ENCODE measurements around the gene SLC26A6. TPM values are rescaled to one million over a fixed set of nuclear protein-coding genes. Genes with fewer than 3 reads are reported as not detected.

Gene SLC26A6
- total and polyA plus RNA-seq, 7 experiments from 2014 or later = 3.5 to 37.6 (median 21.0) TPM

GRCh38 chr3:48623851-48624547 lies 11.3 kb downstream of the SLC26A6 start:
- intact Hi-C loops (cut with micrococcal nuclease) = no loop called here
- peaks cover 0 to 29% (median 0%) of the 10 kb centered on the region in 3 experiments for H3K36me3 ChIP-seq (ENCODE audit: control insufficient read depth in 2 of 3, insufficient read depth in 3 of 3, low read length in 3 of 3)

GRCh38 chr3:48621461-48621869 lies 13.8 kb downstream of the SLC26A6 start, which contains the start of gene TMEM89:
TMEM89 (minus strand) TSS chr3:48621769; CDS start chr3:48621756, 13 bp downstream.
- H3K4me1 ChIP-seq (ENCODE audit: control insufficient read depth in 2 of 2, insufficient read depth in 2 of 2, low read length in 2 of 2) = peaks cover 0 to 5% of the 10 kb centered on the region in 2 donors
- Mint-ChIP-seq H3K4me3 (no peak within 1 kb of the TSS), H3K36me3 (peaks cover 0 to 25% (median 0%) of the 10 kb centered on the region in 5 donors), H3K9me3 (peaks cover 0 to 25% (median 12%) of the 10 kb centered on the region in 11 donors), H3K27ac (no peak within 1 kb of the TSS), H3K27me3 (no peaks in the 10 kb centered on the region), H3K4me1 (peaks cover 5 to 14% (median 12%) of the 10 kb centered on the region in 7 donors)
- H3K36me3 ChIP-seq (ENCODE audit: control insufficient read depth in 2 of 3, insufficient read depth in 3 of 3, low read length in 3 of 3) = peaks cover 0 to 4% (median 0%) of the 10 kb centered on the region in 3 experiments
- intact Hi-C loops (cut with micrococcal nuclease) = no loop called here
- H3K27ac ChIP-seq (ENCODE audit: low read depth, low read length) = no peak within 1 kb of the TSS
- no peak within 1 kb of the TSS for H3K4me3 ChIP-seq (ENCODE audit: low read length)
- ChIA-PET POLR2A (interaction anchor here (1.2 kb wide), 1 partner anchor 278 kb away, joined by 3 read pairs; no protein-coding TSS in a partner anchor), CTCF (no interaction called here)
- no peak for ATAC-seq
- DNase-seq = no peak
- H3K27me3 ChIP-seq (ENCODE audit: control insufficient read depth in 2 of 2, insufficient read depth in 2 of 2, low read length in 2 of 2) = no peaks in the 10 kb centered on the region
- peaks cover 0 to 15% (median 0%) of the 10 kb centered on the region in 3 experiments for H3K9me3 ChIP-seq (ENCODE audit: control insufficient read depth in 2 of 3, low read length in 3 of 3)

More at GRCh38 chr3:48623851-48624547, 11.3 kb downstream of the SLC26A6 start:
- Mint-ChIP-seq H3K9me3 (peaks cover 0 to 4% (median 0%) of the 10 kb centered on the region in 11 donors), H3K4me3 (no peak overlapping the region), H3K27me3 (no peaks in the 10 kb centered on the region), H3K36me3 (peaks cover 0 to 19% (median 6%) of the 10 kb centered on the region in 5 donors), H3K4me1 (peaks cover 5 to 14% (median 12%) of the 10 kb centered on the region in 7 donors), H3K27ac (peak overlapping the region in 2 of 9 donors; percentile 18 to 83)
- ChIA-PET CTCF (interaction anchor here (0.6 to 1.1 kb wide), 3 partner anchors 11 to 1100 kb away, joined by 3 to 5 read pairs (median 3); partner anchors contain the start of gene SLC26A6), POLR2A (interaction anchor here (1.4 kb wide), 1 partner anchor 12 kb away, joined by 3 read pairs; no protein-coding TSS in a partner anchor)
- Histone ChIP-seq H3K4me1 (ENCODE audit: control insufficient read depth in 2 of 2, insufficient read depth in 2 of 2, low read length in 2 of 2) (peaks cover 0 to 5% of the 10 kb centered on the region in 2 donors), H3K4me3 (ENCODE audit: low read length) (no peak overlapping the region), H3K9me3 (ENCODE audit: control insufficient read depth in 2 of 3, low read length in 3 of 3) (no peaks in the 10 kb centered on the region), H3K27ac (ENCODE audit: low read depth, low read length) (no peak overlapping the region), H3K27me3 (ENCODE audit: control insufficient read depth in 2 of 2, insufficient read depth in 2 of 2, low read length in 2 of 2) (no peaks in the 10 kb centered on the region)
- ATAC-seq (no peak), DNase-seq (no peak)

DNA sequence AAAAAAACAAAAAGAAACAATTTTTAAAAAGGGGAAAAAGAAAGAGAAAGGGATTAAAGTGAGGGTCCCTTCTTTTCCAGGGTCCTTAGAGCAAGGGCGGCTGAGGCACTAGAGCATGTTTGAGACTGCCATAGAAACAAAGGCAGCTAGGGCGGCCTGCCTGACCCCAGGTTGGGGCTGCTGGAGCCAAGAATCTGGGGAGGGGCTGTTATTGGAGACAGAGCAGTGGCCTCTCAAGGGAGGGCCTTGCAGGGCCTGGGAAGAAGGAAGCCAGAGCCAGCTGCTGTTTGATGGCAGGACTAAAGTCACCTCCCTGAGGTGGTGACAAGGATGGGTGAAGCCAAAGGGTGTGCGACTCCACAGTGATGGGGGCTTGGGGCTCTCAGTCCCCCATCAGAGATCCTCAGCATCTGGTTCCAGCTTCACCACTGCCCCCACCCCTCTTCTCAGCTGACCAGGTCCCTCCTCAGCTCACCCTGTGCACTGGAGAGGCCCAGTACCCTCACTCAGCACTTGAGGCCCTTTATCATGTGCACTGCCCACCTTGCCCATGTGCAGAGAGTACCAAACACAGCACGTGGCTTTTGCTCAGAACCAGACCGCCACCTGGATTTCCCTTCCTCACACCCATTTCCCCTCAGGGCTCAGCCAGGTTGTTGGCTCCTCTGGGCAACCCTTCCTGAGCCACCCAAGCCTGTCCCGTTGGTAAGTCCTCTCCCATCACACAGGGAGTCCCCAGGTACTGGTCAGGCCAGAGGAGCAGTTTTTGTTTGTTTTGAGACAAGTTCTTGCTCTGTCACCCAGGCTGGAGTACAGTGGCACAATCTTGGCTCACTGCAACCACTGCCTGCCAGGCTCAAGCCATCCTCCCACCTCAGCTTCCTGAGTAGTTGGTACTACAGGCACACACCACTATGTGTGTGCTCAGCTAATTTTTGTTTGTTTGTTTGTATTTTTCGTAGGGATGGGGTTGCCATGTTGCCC lies 15.4 kb downstream of the SLC26A6 start:
- CTCF ChIA-PET = no interaction called here
- DNase-seq (no peak), ATAC-seq (no peak)
- Mint-ChIP-seq H3K36me3 (peaks cover 0 to 24% (median 0%) of the 10 kb centered on the region in 5 donors), H3K4me3 (no peak overlapping the region), H3K27me3 (no peaks in the 10 kb centered on the region), H3K4me1 (peaks cover 5 to 11% (median 10%) of the 10 kb centered on the region in 7 donors), H3K9me3 (peaks cover 0 to 25% (median 12%) of the 10 kb centered on the region in 11 donors), H3K27ac (no peak overlapping the region)
- H3K9me3 ChIP-seq (ENCODE audit: control insufficient read depth in 2 of 3, low read length in 3 of 3) = peaks cover 0 to 15% (median 0%) of the 10 kb centered on the region in 3 experiments
- H3K36me3 ChIP-seq (ENCODE audit: control insufficient read depth in 2 of 3, insufficient read depth in 3 of 3, low read length in 3 of 3) = no peaks in the 10 kb centered on the region
- POLR2A ChIA-PET = no interaction called here
- H3K4me1 ChIP-seq (ENCODE audit: control insufficient read depth in 2 of 2, insufficient read depth in 2 of 2, low read length in 2 of 2) = peaks cover 0 to 5% of the 10 kb centered on the region in 2 donors
- no peak overlapping the region for H3K4me3 ChIP-seq (ENCODE audit: low read length)
- H3K27ac ChIP-seq (ENCODE audit: low read depth, low read length) = no peak overlapping the region
- H3K27me3 ChIP-seq (ENCODE audit: control insufficient read depth in 2 of 2, insufficient read depth in 2 of 2, low read length in 2 of 2) = no peaks in the 10 kb centered on the region
- intact Hi-C loops (cut with micrococcal nuclease) = no loop called here

DNA sequence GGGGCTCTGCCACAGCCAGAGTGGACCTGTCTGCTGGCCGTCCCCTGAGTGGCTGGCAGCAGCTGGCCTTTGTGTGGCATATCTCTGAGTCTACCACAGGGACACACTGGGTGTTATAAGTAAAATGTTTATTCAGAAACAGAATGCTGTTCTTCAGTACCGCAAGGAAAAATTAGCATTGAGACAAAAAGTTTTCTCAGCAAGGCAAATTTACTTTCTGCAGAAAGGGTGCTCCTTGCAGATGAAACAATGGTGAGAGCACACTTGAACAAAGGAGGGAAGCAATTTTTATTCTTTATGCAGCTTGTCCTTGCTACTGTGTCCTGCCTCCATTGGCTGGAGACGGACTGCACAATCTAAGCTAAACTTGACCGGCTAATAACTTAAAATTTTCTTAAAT lies 17.7 kb downstream of the SLC26A6 start:
- Mint-ChIP-seq H3K27me3 (no peaks in the 10 kb centered on the region), H3K9me3 (peaks cover 0 to 25% (median 12%) of the 10 kb centered on the region in 11 donors), H3K4me1 (peaks cover 0 to 11% (median 0%) of the 10 kb centered on the region in 7 donors), H3K4me3 (no peak overlapping the region), H3K36me3 (peaks cover 0 to 22% (median 0%) of the 10 kb centered on the region in 5 donors), H3K27ac (no peak overlapping the region)
- intact Hi-C loops (cut with micrococcal nuclease) = no loop called here
- H3K36me3 ChIP-seq (ENCODE audit: control insufficient read depth in 2 of 3, insufficient read depth in 3 of 3, low read length in 3 of 3) = no peaks in the 10 kb centered on the region
- CTCF ChIA-PET = no interaction called here
- no peak overlapping the region for H3K27ac ChIP-seq (ENCODE audit: low read depth, low read length)
- no peaks in the 10 kb centered on the region for H3K4me1 ChIP-seq (ENCODE audit: control insufficient read depth in 2 of 2, insufficient read depth in 2 of 2, low read length in 2 of 2)
- H3K27me3 ChIP-seq (ENCODE audit: control insufficient read depth in 2 of 2, insufficient read depth in 2 of 2, low read length in 2 of 2) = no peaks in the 10 kb centered on the region
- ATAC-seq = no peak
- DNase-seq = no peak
- peaks cover 0 to 15% (median 0%) of the 10 kb centered on the region in 3 experiments for H3K9me3 ChIP-seq (ENCODE audit: control insufficient read depth in 2 of 3, low read length in 3 of 3)
- POLR2A ChIA-PET = no interaction called here
- H3K4me3 ChIP-seq (ENCODE audit: low read length) = no peak overlapping the region

GRCh38 chr3:48614044-48614443 lies 21.2 kb downstream of the SLC26A6 start:
- H3K27me3 ChIP-seq (ENCODE audit: control insufficient read depth in 2 of 2, insufficient read depth in 2 of 2, low read length in 2 of 2) = no peaks in the 10 kb centered on the region
- H3K4me3 Mint-ChIP-seq = peak overlapping the region in 1 of 10 donors; percentile 3
- no peak overlapping the region for H3K4me3 ChIP-seq (ENCODE audit: low read length)
- ATAC-seq (peak; percentile 24), DNase-seq (no peak)
- H3K4me1 ChIP-seq (ENCODE audit: control insufficient read depth in 2 of 2, insufficient read depth in 2 of 2, low read length in 2 of 2) = no peaks in the 10 kb centered on the region
- POLR2A ChIA-PET = interaction anchor here (0.6 kb wide), 1 partner anchor 351 kb away, joined by 3 read pairs; no protein-coding TSS in a partner anchor
- peaks cover 0 to 19% (median 5%) of the 10 kb centered on the region in 7 donors for H3K4me1 Mint-ChIP-seq
- H3K27ac Mint-ChIP-seq = peak overlapping the region in 1 of 9 donors; percentile 61
- intact Hi-C loops (cut with micrococcal nuclease) = no loop called here
- H3K36me3 ChIP-seq (ENCODE audit: control insufficient read depth in 2 of 3, insufficient read depth in 3 of 3, low read length in 3 of 3) = peaks cover 0 to 4% (median 0%) of the 10 kb centered on the region in 3 experiments
- peaks cover 0 to 22% (median 12%) of the 10 kb centered on the region in 11 donors for H3K9me3 Mint-ChIP-seq
- H3K27me3 Mint-ChIP-seq = no peaks in the 10 kb centered on the region
- CTCF ChIA-PET = no interaction called here
- H3K27ac ChIP-seq (ENCODE audit: low read depth, low read length) = no peak overlapping the region
- peaks cover 0 to 15% (median 0%) of the 10 kb centered on the region in 3 experiments for H3K9me3 ChIP-seq (ENCODE audit: control insufficient read depth in 2 of 3, low read length in 3 of 3)
- peaks cover 0 to 13% (median 0%) of the 10 kb centered on the region in 5 donors for H3K36me3 Mint-ChIP-seq

GRCh38 chr3:48612309-48612708 lies 23.0 kb downstream of the SLC26A6 start:
- no peak overlapping the region for H3K4me3 Mint-ChIP-seq

More at GRCh38 chr3:48612309-48612708, 23.0 kb downstream of the SLC26A6 start:
- intact Hi-C loops (cut with micrococcal nuclease) = no loop called here
- Mint-ChIP-seq H3K4me1 (peaks cover 12 to 31% (median 19%) of the 10 kb centered on the region in 7 donors), H3K27me3 (no peaks in the 10 kb centered on the region), H3K27ac (no peak overlapping the region), H3K9me3 (peaks cover 0 to 6% (median 4%) of the 10 kb centered on the region in 11 donors), H3K36me3 (peaks cover 0 to 9% (median 4%) of the 10 kb centered on the region in 5 donors)
- no peaks in the 10 kb centered on the region for H3K27me3 ChIP-seq (ENCODE audit: control insufficient read depth in 2 of 2, insufficient read depth in 2 of 2, low read length in 2 of 2)
- H3K4me1 ChIP-seq (ENCODE audit: control insufficient read depth in 2 of 2, insufficient read depth in 2 of 2, low read length in 2 of 2) = peaks cover 10 to 12% of the 10 kb centered on the region in 2 donors
- DNase-seq (no peak), ATAC-seq (no peak)
- H3K4me3 ChIP-seq (ENCODE audit: low read length) = no peak overlapping the region
- H3K9me3 ChIP-seq (ENCODE audit: control insufficient read depth in 2 of 3, low read length in 3 of 3) = peaks cover 0 to 5% (median 0%) of the 10 kb centered on the region in 3 experiments
- POLR2A ChIA-PET = no interaction called here
- no peak overlapping the region for H3K27ac ChIP-seq (ENCODE audit: low read depth, low read length)
- CTCF ChIA-PET = interaction anchor here (0.7 to 1.7 kb wide), 4 partner anchors 16 to 212 kb away, joined by 4 read pairs; partner anchors contain the start of gene SLC26A6
- H3K36me3 ChIP-seq (ENCODE audit: control insufficient read depth in 2 of 3, insufficient read depth in 3 of 3, low read length in 3 of 3) = peaks cover 0 to 6% (median 0%) of the 10 kb centered on the region in 3 experiments
